Rectal smooth muscle tissue (tissue), 1 donor: ENCODE measurements around the gene ATP13A4.

Experiments
- H3K27ac ChIP-seq: one replicate; pipeline ENCODE4 v1.7.0; 2013; ENCODE audit warnings: low read depth, low read length, inconsistent platforms
- H3K27me3 ChIP-seq: one replicate; pipeline ENCODE4 v1.7.0; 2013; ENCODE audit warnings: low read length; ENCODE audit not compliant: control insufficient read depth, insufficient read depth
- H3K36me3 ChIP-seq: one replicate; pipeline ENCODE4 v1.7.0; 2013; ENCODE audit warnings: low read length; ENCODE audit not compliant: control insufficient read depth, insufficient read depth
- H3K4me1 ChIP-seq: one replicate; pipeline ENCODE4 v1.7.0; 2013; ENCODE audit warnings: low read length; ENCODE audit not compliant: control insufficient read depth, insufficient read depth
- H3K4me3 ChIP-seq: one replicate; pipeline ENCODE4 v1.7.0; 2013; ENCODE audit warnings: low read length
- H3K9ac ChIP-seq: one replicate; pipeline ENCODE4 v1.7.0; 2013; ENCODE audit warnings: low read length

Gene ATP13A4

DNA sequence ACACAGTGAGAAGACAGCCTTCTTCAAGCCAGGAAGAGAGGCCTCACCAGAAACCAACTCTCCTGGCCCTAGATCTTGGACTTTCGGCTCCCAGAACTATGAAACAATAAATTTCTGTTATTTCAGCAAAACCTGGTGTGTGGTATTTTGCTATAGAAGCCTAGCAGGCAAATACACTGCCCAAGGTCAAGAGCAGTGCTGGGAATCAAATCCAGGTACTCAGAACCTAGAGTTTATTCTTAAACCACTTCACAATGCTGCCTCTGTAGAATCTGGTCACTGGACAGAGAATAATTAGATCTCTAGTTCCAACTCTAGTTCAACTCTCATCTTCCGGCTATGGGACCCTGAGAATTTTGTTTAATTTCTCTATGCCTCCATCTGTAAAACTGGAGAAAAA is 46.6 kb downstream of the ATP13A4 start:
- Histone ChIP-seq H3K27ac (no peak overlapping the region), H3K4me3 (no peak overlapping the region), H3K36me3 (no peaks in the 10 kb centered on the region), H3K27me3 (no peaks in the 10 kb centered on the region), H3K9ac (no peak overlapping the region), H3K4me1 (no peaks in the 10 kb centered on the region)

DNA sequence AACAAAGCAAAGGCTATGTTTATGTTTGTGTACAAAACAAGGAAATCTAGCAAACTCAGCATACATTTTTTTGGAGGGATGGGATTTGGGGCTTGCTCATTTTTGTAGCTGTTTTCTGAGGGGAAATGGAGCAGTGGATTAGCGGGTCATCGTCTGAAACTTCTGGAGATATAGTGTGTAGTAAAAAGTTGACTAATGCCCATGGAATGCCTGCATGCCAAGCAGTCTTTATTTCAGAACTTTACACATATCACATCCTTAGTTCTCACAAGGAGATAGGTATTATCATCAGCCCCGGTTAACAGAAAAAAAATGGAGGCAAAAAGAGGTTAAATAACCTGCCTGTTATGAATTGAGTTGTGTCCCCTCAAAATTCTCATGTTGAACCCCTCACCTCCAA is 47.1 kb downstream of the ATP13A4 start:
- Histone ChIP-seq H3K9ac (no peak overlapping the region), H3K27me3 (no peaks in the 10 kb centered on the region), H3K4me3 (no peak overlapping the region), H3K27ac (no peak overlapping the region), H3K36me3 (no peaks in the 10 kb centered on the region), H3K4me1 (no peaks in the 10 kb centered on the region)

DNA sequence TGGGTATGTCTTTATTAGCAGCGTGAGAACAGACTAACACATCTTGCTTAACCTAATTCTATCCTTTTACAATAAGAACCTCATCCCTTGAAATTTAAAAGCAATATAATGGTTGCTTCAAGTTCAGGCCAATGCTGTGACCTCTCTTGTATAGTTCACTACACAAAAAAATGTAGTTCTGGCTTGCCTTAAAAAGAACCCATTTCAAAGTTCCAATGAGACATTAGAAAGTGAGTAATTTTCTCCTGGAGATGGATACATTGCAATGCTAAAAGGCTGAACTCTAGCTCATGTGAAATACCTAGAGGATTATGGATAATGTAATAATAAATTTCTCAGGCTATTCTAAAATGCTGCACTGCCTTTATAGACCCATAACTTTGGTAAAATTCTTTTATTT is 47.8 kb downstream of the ATP13A4 start:
- Histone ChIP-seq H3K9ac (no peak overlapping the region), H3K27me3 (no peaks in the 10 kb centered on the region), H3K27ac (no peak overlapping the region), H3K36me3 (no peaks in the 10 kb centered on the region), H3K4me3 (no peak overlapping the region), H3K4me1 (no peaks in the 10 kb centered on the region)

DNA sequence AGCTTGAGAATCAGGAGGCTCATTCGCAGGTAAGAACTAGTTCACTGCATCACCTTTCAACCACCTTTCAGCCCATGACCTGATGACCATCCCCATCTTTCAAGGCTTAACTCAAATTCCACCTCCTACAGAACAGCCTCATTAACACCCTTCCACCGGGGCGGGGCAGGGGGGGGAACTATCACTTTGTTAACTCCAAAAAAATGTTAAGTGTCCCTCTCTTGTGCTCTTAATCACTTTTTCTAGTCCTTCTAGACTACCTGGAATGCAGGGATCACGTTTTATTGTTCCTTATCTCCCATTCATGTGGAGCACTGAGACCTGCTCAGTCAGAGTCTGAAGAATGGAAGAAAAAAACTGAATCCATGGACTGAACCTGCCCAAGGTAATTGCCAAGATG is 51.8 kb downstream of the ATP13A4 start:
- Histone ChIP-seq H3K9ac (no peak overlapping the region), H3K4me1 (no peaks in the 10 kb centered on the region), H3K27me3 (no peaks in the 10 kb centered on the region)

DNA sequence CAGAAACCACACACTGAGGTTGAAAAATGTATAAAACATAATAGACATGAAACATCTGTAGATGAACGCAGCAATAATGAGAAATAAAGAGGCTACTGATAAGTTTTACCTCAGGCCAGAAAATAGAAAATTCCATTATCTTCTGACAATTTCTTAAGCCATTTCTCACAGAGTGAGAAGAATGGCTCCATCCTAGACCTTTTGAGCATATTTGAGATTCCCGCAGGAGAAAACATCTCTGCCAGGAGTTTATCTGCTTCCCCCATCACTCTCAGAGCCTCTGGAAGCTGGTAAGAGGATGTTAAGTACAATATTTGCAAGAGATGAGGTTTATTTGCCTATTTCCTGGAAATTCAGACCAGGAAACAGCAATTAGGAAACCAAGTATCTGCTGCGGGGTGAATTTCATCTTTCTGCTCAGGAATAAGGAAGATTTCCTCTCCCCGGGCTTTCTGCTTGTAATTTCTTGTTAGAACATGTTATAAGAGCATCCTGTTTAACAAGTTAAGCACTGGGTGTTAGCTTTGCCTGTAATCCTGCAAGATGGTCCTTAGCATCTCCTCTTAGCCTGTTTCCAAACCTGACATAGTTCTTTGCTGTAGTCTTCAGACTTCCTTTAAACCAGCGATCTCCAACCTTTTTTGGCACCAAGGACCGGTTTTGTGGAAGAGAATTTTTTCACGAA is 54.8 kb downstream of the ATP13A4 start:
- Histone ChIP-seq H3K9ac (no peak overlapping the region), H3K4me1 (no peaks in the 10 kb centered on the region), H3K27me3 (no peaks in the 10 kb centered on the region), H3K4me3 (no peak overlapping the region), H3K27ac (no peak overlapping the region), H3K36me3 (no peaks in the 10 kb centered on the region)

More for the DNA sequence above, 51.8 kb downstream of the ATP13A4 start:
- Histone ChIP-seq H3K27ac (no peak overlapping the region), H3K36me3 (no peaks in the 10 kb centered on the region), H3K4me3 (no peak overlapping the region)

DNA sequence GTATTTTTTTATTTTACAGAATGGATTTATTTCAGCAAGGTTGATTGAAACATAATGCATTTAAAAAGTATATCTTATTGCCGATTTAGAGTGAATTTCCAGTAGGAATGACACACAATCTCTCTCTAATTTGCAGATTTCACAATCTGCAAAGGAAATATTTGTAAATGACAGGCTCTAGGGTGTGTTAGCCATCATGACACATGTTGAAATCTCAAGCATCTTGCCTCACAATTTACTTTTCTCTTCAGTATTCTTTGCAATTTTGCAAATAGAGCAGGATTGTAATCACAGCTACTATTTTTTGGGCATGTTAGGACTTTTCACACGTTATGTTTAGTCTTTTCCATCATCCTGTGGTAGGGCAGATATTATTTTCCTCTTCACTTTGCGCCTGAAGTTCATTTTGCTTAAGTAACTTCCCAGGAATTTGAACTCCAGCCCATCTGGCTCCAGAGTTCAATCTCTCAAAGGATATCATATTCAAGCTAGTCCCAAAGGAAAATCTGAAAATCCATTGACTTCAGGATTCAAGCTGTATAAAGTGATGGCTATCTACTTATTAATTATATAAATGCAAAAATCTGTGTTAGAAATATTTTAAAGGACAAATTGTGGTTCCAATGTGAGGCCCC is 55.4 kb downstream of the ATP13A4 start:
- no peaks in the 10 kb centered on the region for H3K27me3 ChIP-seq
- H3K27ac ChIP-seq, result no peak overlapping the region
- no peak overlapping the region for H3K9ac ChIP-seq
- no peaks in the 10 kb centered on the region for H3K4me1 ChIP-seq
- H3K4me3 ChIP-seq, result no peak overlapping the region
- no peaks in the 10 kb centered on the region for H3K36me3 ChIP-seq

DNA sequence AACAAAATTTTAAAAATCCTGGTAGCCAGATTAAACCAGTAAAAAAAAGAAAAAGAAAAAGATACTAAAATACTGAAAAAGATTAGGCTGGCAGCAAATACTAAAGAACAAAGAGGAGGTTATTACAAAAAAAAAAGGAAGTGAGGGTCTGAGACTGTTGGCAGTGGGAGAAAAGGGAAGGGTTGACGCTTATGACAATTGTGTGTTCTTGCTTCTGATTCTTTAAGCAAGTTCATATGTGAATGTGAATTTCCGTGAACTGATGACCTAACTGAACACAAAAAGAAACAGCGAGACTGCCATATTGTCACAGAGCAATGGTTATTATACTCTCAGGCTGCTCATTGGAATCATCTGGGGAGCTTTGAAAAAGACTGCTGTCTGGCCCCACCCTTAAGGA is 56.5 kb downstream of the ATP13A4 start:
- Histone ChIP-seq H3K36me3 (no peaks in the 10 kb centered on the region), H3K27me3 (no peaks in the 10 kb centered on the region), H3K4me3 (no peak overlapping the region), H3K4me1 (no peaks in the 10 kb centered on the region), H3K27ac (no peak overlapping the region), H3K9ac (no peak overlapping the region)

DNA sequence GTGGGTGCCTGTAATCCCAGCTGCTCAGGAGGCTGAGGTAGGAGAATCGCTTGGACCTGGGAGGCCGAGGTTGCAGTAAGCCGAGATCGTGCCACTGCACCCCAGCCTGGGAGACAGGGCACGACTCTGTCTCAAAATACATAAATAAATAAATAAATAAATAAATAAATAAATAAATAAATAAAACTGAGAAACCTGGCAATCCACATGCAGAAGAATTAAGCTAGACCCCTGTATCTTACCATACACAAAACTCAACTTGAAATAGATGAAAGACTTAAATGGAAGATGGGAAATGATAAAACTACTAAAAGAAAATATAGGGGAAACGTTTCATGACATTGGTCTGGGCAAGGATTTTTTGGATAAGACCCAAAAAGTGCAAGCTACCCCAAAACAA is 58.0 kb downstream of the ATP13A4 start:
- H3K4me3 ChIP-seq, result no peak overlapping the region
- H3K9ac ChIP-seq, result no peak overlapping the region
- H3K4me1 ChIP-seq, result no peaks in the 10 kb centered on the region
- no peak overlapping the region for H3K27ac ChIP-seq
- H3K36me3 ChIP-seq, result no peaks in the 10 kb centered on the region
- H3K27me3 ChIP-seq, result no peaks in the 10 kb centered on the region

DNA sequence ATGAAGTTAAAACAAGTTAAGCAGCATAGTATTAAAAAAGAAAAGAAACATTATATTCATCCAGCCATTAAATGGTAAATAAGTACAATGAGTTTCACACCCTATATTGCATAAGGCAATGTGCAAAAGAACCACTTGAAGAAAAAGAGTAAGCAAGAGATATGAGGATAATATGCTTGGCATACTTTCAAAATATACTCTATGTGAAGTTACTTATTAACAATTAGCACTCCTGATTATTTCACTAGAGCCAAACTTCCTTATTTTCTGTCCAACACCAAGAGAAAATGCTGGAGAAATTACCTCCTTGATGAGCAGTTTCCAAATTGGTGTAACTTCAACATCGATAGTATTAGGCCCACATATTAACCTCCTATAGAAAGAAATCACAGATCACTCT is 63.7 kb downstream of the ATP13A4 start:
- Histone ChIP-seq H3K9ac (no peak overlapping the region), H3K4me1 (no peaks in the 10 kb centered on the region), H3K27me3 (no peaks in the 10 kb centered on the region), H3K27ac (no peak overlapping the region), H3K4me3 (no peak overlapping the region), H3K36me3 (no peaks in the 10 kb centered on the region)

DNA sequence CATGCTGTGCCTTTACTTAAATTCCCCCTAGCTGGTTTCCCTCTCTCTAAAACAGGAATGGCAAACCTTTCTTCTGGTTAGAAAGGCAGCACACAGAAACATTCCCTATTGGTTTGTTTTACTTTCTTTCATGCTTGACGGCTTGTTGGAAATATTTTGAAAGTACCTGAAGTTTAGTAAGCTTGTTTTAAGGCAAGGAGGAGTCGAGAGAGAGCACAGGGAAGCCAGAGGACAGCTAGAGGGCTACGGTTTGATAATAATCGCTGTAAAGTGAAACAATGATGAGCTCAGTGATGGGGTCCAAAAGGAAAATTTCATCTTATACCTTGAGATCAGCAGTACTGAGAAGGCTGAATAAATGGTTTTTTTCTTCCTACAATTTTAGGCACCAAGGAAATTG is 64.1 kb downstream of the ATP13A4 start:
- Histone ChIP-seq H3K9ac (no peak overlapping the region), H3K27me3 (no peaks in the 10 kb centered on the region), H3K27ac (no peak overlapping the region), H3K36me3 (no peaks in the 10 kb centered on the region), H3K4me3 (no peak overlapping the region), H3K4me1 (no peaks in the 10 kb centered on the region)

DNA sequence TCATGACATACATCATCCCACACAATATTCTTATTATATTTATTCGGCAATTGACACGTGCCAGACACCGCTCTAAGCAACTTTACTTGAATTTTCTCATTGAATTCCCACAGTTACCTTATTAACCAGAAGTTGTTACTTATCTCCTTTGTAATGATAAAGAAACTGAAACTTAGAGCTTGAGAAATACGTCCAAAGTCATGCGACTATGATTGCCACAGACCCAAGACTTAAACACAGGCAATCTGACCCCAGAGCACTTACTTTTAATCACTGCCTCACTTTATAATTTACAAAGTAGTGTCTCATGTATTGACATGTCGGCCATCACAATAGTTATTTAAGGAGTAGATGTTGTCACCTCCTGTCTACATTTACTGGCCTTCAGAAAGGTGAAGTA is 64.7 kb downstream of the ATP13A4 start:
- no peaks in the 10 kb centered on the region for H3K36me3 ChIP-seq
- H3K4me3 ChIP-seq, result no peak overlapping the region
- H3K4me1 ChIP-seq, result no peaks in the 10 kb centered on the region
- H3K27me3 ChIP-seq, result no peaks in the 10 kb centered on the region
- H3K27ac ChIP-seq, result no peak overlapping the region
- H3K9ac ChIP-seq, result no peak overlapping the region

DNA sequence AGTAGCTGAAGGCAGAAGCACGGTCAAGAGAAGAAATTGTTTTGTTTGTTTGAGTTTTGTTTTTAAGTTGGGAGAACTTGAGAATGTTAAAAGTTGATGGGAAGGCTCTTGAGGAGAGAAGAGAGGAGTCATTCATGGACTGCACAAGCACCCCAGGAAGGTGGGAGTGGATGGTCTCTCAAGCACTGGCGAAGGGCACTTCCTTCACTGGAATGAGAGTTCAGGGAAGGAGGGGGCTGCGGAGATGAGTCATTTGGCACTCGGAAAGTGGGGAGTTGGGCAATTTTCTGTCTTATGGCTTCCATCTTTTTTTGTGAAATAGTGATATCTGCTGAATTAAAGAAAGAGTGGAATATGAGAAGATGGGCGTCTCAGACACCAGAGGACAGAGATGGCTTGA is 66.0 kb downstream of the ATP13A4 start:
- H3K4me3 ChIP-seq, result no peak overlapping the region

DNA sequence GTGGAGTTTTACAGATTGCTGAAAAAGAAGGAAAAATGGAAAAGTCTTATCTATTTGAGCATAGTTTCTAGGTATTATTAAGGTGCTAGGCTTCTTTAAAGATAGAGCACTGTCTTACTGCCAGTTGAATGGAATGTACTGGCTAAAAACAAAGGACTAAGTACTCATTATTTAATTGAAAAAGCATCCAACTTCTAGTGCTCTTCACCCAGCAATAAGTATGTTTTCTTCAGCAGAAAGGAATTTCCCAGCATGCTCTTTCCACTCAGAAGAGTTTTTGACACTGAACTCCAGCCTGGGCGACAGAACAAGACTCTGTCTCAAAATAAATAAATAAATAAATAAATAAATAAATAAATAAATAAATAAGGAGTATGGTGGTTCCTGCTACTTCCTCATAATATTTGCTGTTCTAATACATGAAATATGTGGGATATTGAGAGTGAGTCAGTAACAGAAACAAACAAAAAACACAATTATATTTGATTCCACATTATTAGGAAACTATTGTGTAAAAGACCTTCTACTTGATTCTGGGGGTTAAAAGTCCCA is 70.6 kb downstream of the ATP13A4 start:
- Histone ChIP-seq H3K27me3 (no peaks in the 10 kb centered on the region), H3K4me1 (no peaks in the 10 kb centered on the region), H3K4me3 (no peak overlapping the region), H3K9ac (no peak overlapping the region), H3K36me3 (no peaks in the 10 kb centered on the region), H3K27ac (no peak overlapping the region)

More for the DNA sequence above, 66.0 kb downstream of the ATP13A4 start:
- Histone ChIP-seq H3K4me1 (no peaks in the 10 kb centered on the region), H3K27me3 (no peaks in the 10 kb centered on the region), H3K36me3 (no peaks in the 10 kb centered on the region), H3K27ac (no peak overlapping the region), H3K9ac (no peak overlapping the region)
